HG02943 (cell line): ENCODE measurements around the gene CTAGE8.
"Not testable (repeated sequence)": the region's sequence is repeated elsewhere in the genome, so short reads cannot be mapped to it uniquely, and the experiment has no call there.

Experiments
- ATAC-seq: cut with Tn5 transposase; IDR thresholded peaks from one replicate; pipeline ENCODE4 v1.9.1; 2021; ENCODE audit warnings: mild to moderate bottlenecking, low read depth, moderate library complexity; ENCODE audit not compliant: unreplicated experiment

CTAGE8 gene

GRCh38 chr7:144256112-144256511, 13.0 kb downstream of the CTAGE8 start:
- no peak for ATAC-seq

DNA sequence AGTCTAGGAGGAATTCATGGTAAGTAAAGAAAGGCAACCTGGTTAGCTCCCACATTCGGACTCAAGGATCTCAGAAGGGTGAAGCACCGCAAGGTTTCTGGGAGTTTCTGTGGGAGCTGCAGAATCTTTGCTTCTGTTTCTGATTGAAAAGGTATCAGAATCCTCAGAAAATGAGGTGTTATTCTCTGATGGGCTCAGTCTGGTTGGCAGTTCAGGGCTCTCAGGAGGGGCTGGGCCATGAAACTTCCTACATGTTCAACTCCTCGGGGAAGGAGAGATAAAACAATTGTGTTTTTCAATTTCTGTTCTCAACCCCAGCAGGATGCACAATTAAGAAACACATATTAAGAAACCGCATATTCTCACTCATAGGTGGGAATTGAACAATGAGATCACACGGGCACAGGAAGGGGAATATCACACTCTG, 13.6 kb downstream of the CTAGE8 start:
- no peak for ATAC-seq

- not testable (repeated sequence) for ATAC-seq
These were observed 16.8 kb downstream of the CTAGE8 start for GRCh38 chr7:144252307-144252706.

GRCh38 chr7:144247674-144248330, 21.3 kb downstream of the CTAGE8 start:
- not testable (repeated sequence) for ATAC-seq

DNA sequence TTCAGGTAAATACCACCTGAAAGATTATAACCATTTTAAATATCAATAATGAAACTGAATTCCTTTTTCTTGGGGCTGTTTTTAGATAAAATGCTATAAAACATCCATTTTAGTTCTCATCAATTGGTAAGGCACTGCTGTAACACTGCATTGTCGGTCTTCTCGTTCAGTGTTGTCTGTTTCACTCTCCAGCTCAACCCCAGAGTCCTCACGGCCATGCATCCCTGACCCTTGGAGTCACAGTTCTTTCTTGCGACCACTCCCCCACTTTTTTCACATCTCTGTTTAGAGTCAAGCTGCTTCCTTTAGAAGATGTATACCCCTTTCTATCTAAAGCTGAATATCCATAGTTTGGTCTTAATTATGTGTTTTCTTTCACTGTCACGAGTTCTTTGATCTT, 22.1 kb downstream of the CTAGE8 start:
- ATAC-seq = not testable (repeated sequence)

DNA sequence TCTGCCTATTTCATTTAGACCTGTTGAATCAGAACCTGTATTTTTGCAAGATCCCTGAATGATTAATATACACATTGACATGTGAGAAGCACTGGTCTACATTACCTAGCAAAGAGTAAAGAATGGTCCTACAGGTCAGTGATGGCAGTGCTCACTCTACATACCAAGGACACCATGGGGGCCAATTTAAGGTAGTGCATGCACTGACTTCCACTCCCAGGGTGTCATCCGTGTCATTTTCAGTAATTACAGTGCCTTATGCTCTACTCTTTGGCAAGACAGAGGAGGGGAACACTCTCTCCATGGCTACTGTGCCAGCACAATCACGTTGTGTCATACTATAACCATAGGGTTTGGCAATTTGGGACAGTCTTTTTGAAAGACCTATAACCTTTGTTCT, 23.7 kb downstream of the CTAGE8 start:
- ATAC-seq = not testable (repeated sequence)

- ATAC-seq = not testable (repeated sequence)
These were observed 29.7 kb downstream of the CTAGE8 start, which contains the start of gene OR2A42 for GRCh38 chr7:144239365-144239764. Gene OR2A42 (minus strand): TSS chr7:144239605. CDS start chr7:144232843, 6,762 bp downstream.

DNA sequence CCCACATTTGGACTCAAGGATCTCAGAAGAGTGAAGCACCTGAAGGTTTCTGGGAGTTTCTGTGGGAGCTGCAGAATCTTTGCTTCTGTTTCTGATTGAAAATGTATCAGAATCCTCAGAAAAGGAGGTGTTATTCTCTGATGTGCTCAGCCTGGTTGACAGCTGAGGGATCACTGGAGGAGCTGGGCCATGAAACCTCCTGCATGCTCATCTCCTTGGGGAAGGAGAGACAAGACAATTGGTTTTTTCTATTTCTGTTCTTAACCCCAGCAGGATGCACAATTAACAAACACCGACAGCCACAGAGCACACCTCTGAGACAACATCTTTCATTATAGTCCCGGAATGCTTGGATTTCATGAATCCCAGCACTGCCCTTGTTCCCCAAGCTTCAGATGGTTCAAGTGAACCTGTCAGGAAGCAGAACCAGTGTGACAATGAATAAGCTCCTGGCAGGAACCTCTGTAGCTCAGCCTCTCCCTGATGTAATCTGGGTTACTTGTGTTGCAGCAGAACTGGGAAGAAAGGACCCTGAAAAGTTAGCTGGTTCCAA, 30.5 kb downstream of the CTAGE8 start:
- not testable (repeated sequence) for ATAC-seq

DNA sequence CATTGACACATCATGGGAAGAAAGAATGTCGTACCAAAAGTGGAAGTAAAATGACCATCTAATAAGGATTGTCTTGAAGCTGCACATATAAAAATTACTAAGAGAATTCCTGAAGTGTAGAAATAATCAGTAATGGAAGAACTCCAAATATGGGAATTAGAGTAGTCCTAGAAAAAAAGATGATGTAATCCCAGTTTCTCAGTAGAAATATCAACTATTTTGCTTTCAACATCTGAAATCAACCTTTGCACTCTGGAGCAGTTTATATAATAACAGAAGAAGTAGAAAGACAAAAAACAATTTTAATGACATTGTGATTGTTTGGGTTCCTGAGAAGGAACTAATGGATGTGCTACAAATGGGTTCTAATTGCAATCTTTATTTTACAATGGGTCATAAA, 36.0 kb downstream of the CTAGE8 start:
- not testable (repeated sequence) for ATAC-seq

DNA sequence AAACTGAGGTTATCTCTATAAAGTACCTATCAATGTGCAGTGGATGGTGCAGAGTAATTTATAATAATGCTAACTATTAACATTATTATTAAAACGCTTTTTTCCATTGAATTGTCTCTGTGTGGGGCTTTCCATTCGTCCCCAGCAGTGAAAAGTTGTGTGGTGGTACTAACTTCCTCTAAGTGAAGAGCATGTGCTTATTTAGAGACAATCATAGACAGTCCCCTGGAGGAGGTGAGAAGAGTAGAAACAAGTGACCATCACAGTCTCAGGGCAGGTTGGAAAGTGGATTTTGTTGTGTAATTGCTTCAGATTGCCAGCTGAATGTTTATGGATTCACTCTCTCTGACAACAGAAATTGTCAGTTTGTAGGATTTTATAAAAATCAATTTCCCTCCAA, 38.1 kb downstream of the CTAGE8 start:
- ATAC-seq = not testable (repeated sequence)

GRCh38 chr7:144228810-144229209, 40.3 kb downstream of the CTAGE8 start:
- ATAC-seq = not testable (repeated sequence)

GRCh38 chr7:144226866-144227265, 42.2 kb downstream of the CTAGE8 start:
- ATAC-seq = not testable (repeated sequence)

- not testable (repeated sequence) for ATAC-seq
These were observed 45.4 kb downstream of the CTAGE8 start for GRCh38 chr7:144223675-144224074.

- not testable (repeated sequence) for ATAC-seq
These were observed 48.6 kb downstream of the CTAGE8 start for GRCh38 chr7:144220531-144220930.

DNA sequence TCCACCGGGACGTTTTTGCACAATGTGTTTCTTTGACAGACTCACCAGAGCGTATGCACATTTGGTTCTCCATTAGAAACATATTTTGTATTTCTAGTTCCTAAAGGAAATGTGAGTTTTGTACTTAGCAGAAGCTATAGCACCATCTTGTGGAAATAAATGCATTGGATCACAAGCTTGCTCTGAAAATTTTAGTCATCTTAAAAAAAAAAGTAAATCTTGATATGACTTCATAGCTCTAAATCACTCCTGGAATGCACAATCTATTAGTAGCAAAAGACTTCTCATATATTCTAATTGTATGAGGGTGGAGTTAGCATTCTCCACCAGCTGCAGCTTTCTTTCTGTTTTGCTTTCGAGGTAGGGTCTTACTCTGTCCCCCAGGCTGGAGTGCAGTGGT, 49.9 kb downstream of the CTAGE8 start:
- ATAC-seq = not testable (repeated sequence)

DNA sequence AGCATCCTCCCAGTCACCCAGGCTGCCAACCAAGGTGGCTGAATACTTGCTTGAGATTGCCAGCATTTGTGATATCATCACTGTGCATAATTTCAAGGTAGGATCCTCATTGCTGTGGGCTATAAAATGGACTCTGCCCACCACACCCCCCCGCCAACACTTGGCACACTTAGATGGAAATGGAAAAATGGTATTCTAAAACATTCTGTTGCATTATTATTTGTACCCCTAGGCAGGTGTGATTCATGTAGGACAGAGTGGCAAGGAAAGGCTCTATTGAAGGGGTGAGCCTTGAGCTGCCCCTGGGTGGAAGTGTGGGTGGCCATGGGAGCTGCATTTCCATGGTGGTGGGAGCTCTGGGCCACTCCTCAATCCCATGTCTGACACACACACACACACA, 50.5 kb downstream of the CTAGE8 start:
- ATAC-seq = not testable (repeated sequence)

DNA sequence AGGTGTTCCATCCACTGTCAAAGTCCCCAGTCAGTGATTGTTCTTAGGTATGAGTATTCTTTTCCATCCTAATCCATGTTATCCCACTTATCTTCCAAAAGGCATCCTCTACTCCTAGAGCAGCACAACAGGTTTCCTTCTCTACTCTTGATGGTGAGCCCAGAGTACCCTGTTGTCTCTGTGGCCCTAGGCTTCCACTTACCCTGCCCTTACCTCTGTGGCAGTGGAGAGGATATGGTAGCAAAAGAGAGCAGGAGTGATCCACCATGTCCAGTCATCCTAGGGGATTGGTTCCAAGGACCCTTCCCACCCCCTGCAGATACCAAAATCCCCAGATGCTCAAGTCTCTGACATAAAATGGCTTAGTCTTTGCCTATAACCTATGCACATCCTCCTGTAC, 51.9 kb downstream of the CTAGE8 start:
- not testable (repeated sequence) for ATAC-seq
